GM19463 (cell line): ENCODE data around the gene SFI1.
"Not testable (repeated sequence)": the region's sequence is repeated elsewhere in the genome, so short reads cannot be mapped to it uniquely, and the experiment has no call there.

Experiments
- ATAC-seq: cut with Tn5 transposase; IDR thresholded peaks from one replicate; pipeline ENCODE4 v1.9.1; 2021; ENCODE audit warnings: mild to moderate bottlenecking, moderate library complexity; ENCODE audit not compliant: unreplicated experiment

The SFI1 gene

GRCh38 chr22:31490496-31490925 is 5.8 kb upstream of the SFI1 start:
- peak; percentile 49 for ATAC-seq

GRCh38 chr22:31491218-31491962 is 4.9 kb upstream of the SFI1 start:
- ATAC-seq = no peak

GRCh38 chr22:31492151-31492550 is 4.2 kb upstream of the SFI1 start:
- no peak for ATAC-seq

- ATAC-seq = not testable (repeated sequence)
Observed at GRCh38 chr22:31493355-31493754, 3.0 kb upstream of the SFI1 start.

GRCh38 chr22:31495343-31495742 is 993 bp upstream of the SFI1 start:
- no peak for ATAC-seq

GRCh38 chr22:31496735-31497146 is 405 bp downstream of the SFI1 start:
- ATAC-seq = peak; percentile 14

GRCh38 chr22:31497148-31497938 is 1.0 kb downstream of the SFI1 start:
- no peak for ATAC-seq

- ATAC-seq = no peak
Observed at GRCh38 chr22:31501738-31502137, 5.4 kb downstream of the SFI1 start.

GRCh38 chr22:31503211-31503964 is 7.1 kb downstream of the SFI1 start:
- ATAC-seq = no peak

- ATAC-seq = no peak
Observed at GRCh38 chr22:31504282-31504681, 7.9 kb downstream of the SFI1 start.

GRCh38 chr22:31507517-31507916 is 11.2 kb downstream of the SFI1 start:
- ATAC-seq = not testable (repeated sequence)

- no peak for ATAC-seq
Observed at GRCh38 chr22:31508536-31508935, 12.2 kb downstream of the SFI1 start.

- ATAC-seq = no peak
Observed at GRCh38 chr22:31509061-31509762, 12.9 kb downstream of the SFI1 start.

- ATAC-seq = no peak
Observed at GRCh38 chr22:31520051-31520450, 23.7 kb downstream of the SFI1 start.

- ATAC-seq = not testable (repeated sequence)
Observed at GRCh38 chr22:31524132-31524531, 27.8 kb downstream of the SFI1 start.

- no peak for ATAC-seq
Observed at GRCh38 chr22:31526270-31526669, 29.9 kb downstream of the SFI1 start.

GRCh38 chr22:31530823-31531195 is 34.5 kb downstream of the SFI1 start:
- ATAC-seq = no peak

GRCh38 chr22:31532060-31532459 is 35.7 kb downstream of the SFI1 start:
- no peak for ATAC-seq

- no peak for ATAC-seq
Observed at GRCh38 chr22:31533374-31533773, 37.0 kb downstream of the SFI1 start.

GRCh38 chr22:31537019-31537535 is 40.7 kb downstream of the SFI1 start:
- no peak for ATAC-seq

- peak; percentile 60 for ATAC-seq
Observed at GRCh38 chr22:31538815-31539214, 42.5 kb downstream of the SFI1 start.
